HG02610 (cell line): ENCODE data around the gene SLITRK4.
A peak's percentile ranks its signal among the peaks of the same experiment; 100 is the strongest.

Source experiments
- ATAC-seq: cut with Tn5 transposase; IDR thresholded peaks from one replicate; pipeline ENCODE4 v1.9.1; 2021; ENCODE audit warnings: mild to moderate bottlenecking, moderate library complexity; ENCODE audit not compliant: unreplicated experiment

The SLITRK4 gene, protein sequence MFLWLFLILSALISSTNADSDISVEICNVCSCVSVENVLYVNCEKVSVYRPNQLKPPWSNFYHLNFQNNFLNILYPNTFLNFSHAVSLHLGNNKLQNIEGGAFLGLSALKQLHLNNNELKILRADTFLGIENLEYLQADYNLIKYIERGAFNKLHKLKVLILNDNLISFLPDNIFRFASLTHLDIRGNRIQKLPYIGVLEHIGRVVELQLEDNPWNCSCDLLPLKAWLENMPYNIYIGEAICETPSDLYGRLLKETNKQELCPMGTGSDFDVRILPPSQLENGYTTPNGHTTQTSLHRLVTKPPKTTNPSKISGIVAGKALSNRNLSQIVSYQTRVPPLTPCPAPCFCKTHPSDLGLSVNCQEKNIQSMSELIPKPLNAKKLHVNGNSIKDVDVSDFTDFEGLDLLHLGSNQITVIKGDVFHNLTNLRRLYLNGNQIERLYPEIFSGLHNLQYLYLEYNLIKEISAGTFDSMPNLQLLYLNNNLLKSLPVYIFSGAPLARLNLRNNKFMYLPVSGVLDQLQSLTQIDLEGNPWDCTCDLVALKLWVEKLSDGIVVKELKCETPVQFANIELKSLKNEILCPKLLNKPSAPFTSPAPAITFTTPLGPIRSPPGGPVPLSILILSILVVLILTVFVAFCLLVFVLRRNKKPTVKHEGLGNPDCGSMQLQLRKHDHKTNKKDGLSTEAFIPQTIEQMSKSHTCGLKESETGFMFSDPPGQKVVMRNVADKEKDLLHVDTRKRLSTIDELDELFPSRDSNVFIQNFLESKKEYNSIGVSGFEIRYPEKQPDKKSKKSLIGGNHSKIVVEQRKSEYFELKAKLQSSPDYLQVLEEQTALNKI

DNA sequence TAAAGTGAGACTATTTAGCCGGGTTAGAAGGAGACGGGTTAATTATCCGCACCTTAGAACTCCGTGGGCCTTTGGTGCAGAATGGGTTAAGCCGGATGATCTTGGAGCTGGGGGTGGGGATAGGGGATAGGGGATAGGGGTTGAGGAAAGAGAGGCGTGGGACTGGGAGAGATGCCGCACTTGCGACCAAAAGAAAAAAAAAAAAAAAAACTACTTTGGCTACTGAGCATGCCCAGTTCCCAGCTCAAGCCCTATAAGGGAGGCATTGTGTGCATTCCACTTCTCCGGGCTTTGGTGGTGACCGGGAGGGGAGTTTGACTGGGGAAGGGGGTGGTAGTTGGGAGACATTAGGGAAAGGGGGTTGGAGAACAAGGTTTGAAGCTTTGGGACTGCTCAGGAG is at the start of gene SLITRK4:
SLITRK4 (minus strand) TSS at position 187 of the 400 bp plus-strand sequence. CDS start 4,993 bp downstream, outside the sequence.
- no peak for ATAC-seq

DNA sequence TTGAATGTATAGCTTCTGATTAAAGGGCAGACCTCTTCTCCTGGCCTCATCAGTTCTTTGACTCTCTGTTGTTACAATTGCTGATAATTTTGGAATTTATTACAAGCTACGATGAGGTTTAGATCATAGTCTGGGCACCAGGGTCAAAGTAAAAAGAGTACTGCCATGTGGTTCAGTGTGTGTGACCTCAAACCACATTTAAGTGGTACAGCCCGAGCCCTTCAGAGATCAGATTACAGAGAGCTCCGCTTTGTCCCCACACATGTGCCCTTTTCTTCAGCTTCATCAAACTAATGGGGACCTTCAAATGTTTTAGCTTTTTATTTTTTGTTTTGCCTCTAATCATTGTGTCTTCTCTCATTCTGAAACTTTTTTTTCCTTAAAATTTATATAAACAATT is 47.6 kb upstream of the SLITRK4 start:
- no peak for ATAC-seq

DNA sequence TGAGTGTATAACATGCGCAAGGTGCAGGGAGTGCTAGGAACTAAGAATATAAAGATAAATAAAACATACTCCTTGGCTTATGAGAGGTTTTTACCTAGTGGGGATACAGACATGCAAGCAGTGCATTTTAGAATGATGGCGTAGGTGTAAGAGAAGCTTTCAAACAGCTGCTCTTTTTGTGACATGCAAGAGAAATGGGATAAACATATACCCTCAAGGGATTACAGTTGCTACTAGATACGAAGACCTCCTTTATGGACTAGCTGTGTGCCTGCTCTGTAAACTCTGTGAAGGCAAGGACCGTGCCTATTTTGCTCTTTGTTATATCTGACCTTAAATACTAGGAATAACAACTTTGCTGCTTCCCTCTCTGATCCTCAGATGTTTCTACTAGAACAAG is 39.0 kb upstream of the SLITRK4 start:
- ATAC-seq: no peak

DNA sequence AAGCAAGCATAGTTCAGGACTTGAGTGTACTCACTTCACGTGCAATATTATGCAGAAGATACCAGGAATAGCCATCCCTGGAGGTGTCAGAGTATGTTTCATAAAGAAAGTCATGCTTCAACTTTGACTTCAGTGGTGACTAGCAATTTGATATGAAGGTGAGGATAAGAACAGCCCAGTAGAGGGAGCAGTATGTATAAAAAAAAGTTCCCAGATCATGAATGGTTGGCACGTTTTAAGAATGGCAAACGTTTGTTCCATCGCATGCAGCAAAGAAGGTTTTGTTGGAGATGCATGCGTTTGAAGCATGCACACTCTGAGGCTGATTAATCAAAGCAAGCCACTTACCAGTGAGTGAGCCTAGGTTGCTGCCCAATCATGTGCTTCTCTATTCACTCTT is 33.5 kb upstream of the SLITRK4 start:
- no peak for ATAC-seq

DNA sequence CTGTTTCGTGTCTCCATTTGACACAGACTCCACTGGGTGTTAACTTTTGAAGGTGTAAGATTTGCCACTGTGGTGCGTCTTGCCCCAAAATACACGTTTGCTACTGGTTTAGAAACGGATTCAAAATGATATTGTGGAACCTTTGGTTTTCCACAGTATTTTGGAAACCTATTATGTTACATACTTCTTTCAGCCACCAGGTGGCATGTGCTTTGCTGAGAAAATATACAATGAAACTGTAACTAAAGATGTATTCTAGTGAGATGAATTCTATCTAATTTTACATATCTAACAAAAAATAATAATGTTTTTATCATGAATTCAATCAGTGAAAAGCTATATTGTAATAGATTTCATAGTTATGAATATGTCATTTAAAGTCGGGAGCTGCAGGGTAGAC is 28.4 kb upstream of the SLITRK4 start:
- no peak for ATAC-seq

DNA sequence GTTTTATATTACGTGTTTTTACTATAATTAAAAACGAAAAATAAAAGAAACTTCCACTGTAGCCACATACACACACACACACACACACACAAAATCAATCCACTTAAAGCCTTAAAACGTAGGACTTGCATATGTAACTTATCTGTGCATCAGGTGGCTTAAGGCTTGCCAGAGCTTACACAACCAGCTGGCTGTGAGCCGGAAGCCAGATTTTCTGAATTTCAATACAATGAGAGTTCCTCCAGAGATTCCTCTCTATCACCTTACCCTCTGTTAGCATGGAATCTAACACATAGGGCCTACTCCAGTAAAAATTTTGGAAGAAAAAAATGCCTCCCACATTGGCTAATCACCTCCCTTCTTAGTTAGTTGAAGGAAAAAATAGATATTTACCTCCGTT is 27.9 kb upstream of the SLITRK4 start:
- ATAC-seq: no peak

DNA sequence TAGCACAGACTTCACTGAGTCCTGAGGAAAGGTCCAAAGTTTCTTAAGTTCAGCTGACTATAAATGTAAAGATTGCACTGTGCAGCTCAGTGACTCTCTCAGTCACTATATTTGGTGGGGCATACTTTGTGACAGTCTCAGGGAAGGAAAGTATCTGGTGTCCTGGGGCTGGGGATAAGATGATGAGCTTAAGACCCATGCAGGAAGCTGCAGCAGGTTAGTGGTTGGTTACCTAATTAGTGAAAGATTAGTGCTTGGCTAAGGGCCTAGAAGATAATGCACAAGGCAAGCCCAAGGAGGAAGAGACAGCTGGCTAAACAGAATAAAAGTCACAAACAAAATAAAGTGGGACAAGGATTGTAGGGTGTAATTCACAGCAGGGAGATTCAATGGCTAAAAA is 25.4 kb upstream of the SLITRK4 start:
- no peak for ATAC-seq

DNA sequence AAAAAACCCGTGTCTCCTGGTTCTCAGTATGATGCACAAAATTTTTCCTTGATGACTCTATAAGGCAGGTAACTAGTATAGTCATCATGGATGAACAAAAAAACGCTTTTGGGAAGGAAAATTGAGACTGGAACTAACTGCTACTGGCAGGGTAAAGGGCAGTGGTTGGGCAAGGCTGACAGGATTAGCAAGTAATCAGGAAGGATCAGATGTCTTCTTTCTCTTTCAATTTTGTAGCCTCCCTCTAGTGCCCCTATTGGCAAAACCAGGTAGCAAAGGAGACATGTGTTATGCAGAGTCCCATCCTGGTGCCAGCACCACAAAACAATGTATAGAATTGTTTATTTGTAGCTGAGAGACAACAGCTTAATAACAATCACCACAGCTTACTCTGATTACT is 12.8 kb upstream of the SLITRK4 start:
- ATAC-seq: peak; percentile 65

DNA sequence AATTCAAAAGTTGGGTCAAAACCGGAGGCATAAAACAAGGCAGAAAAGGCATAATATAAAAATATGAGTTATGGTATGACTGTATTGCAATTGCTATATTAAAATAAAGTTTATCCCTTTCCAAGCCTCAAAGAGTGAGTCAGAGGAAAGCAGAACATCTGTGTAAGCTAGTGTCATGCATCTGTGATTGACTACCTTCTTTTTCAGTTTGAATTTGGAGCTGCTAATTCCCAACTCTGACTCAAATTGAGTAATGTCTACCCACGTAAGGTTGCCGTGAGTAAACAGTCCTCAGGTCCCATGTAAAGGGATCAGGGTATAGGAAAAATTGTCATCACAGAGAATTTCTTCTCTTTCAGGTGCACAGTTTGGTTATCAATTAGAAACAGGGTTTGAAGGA is 6.5 kb upstream of the SLITRK4 start:
- ATAC-seq: no peak

DNA sequence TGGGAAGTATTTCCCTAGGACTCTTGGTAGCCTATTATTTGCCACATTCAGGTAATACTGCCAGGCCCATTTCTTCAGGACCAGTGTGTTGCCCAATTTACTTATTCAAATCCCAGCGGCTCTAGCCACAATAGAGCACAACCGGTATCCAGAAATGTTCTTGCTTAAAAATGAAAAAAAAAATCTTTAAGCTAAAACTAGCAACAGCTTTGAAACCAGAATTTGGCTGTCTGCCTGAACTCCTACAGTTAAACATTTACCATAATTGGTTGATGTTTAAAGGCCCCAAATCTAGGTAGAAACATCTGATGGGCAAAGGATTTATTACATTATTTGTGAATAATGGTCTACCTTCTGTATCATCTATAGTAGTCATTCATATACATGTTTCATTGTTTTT is 930 bp upstream of the SLITRK4 start:
- ATAC-seq: no peak

DNA sequence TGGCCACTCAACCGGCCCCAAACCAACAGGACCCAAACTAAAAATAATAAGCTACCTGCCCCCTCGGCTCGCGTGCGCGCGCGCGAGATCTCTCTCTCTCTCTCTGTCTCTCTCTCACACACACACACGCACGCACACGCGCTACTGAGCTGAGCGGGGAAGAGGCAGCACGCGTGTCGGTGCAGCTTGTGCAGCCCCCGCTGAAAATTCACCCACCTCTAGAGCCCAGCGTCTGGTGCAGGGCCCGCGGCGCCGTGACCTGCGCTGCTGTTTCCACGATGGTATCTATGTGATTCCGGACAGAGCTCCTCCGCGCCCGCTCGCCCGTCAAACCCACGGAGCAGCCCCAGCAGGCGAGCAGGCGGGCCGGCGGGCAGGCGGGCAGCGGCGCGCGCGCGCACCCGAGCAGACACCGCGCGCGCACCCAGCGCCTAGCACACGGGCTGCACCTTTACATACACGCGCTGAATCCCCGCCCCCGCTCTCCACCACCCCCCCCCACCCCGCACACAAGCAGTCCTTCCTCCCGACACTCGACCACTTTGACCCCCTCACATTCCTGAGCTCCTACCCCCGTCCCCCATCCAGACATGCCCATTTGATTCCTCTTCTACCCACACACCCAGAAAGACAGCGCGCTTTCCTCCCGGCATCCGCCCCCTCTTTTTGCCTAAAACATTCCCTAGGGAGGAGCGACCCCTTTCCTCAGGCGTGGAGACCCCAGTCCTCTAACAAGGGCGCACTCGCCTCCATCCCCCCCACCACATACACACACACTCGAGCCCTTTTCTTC is 1.0 kb downstream of the SLITRK4 start:
- no peak for ATAC-seq

DNA sequence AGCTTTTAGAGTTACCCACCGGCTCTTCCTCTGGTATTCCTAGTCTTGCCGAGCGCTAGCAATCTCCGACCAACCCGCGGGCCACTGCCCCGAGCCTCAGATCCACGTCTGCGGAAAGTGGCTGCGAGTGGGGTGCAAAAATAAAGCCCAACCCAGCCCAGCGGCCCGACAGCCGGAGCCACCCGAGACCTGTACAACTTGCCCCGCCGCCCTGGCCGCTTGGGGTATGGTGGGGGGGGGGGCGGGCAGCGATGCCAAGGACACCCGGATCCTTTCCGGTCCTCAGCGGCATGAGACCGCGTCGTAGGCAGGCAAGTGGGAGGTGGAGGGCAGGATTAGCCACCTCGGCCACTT is 1.6 kb downstream of the SLITRK4 start:
- no peak for ATAC-seq

DNA sequence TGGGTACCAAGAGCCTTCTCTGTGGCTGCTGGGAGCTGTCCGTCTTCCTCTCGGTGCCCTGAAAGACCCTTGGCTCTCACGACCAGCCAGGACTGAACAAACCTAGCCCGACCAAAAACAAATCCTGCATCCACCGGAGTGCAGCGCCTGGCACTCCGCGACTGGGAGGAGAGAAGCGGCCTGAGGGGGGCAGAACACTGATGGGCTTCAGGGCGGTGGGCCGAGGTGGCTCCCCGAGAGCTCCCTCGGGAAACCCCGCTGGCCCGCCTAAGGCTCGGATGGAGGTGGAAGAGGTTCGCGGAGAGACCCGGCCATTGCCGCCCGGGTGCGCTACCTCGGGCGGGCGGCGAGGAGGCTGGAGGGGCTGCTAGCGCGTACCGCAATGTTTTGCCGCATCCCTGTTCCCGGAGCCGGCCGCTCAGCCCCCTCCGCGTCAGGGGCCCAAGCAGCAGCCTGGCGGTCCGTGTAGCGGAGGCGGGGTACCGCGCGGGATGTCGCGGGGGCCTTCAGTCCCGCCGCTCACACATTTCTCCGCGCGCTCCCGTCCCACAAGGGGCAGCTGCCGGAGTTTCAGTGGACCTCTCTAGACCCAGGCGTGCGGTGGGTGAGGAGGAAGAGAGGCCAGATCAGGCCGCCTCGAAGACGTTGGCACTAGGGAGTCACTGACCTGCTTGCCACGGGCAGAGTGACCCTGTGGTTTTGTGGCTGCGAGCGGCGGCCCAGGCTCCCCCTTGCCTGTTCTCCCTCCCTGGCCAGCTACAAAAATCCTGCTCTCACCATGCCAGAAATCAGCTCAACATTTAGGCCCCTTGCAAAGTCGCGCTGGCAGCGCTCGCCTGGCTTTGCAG is 2.2 kb downstream of the SLITRK4 start:
- no peak for ATAC-seq

DNA sequence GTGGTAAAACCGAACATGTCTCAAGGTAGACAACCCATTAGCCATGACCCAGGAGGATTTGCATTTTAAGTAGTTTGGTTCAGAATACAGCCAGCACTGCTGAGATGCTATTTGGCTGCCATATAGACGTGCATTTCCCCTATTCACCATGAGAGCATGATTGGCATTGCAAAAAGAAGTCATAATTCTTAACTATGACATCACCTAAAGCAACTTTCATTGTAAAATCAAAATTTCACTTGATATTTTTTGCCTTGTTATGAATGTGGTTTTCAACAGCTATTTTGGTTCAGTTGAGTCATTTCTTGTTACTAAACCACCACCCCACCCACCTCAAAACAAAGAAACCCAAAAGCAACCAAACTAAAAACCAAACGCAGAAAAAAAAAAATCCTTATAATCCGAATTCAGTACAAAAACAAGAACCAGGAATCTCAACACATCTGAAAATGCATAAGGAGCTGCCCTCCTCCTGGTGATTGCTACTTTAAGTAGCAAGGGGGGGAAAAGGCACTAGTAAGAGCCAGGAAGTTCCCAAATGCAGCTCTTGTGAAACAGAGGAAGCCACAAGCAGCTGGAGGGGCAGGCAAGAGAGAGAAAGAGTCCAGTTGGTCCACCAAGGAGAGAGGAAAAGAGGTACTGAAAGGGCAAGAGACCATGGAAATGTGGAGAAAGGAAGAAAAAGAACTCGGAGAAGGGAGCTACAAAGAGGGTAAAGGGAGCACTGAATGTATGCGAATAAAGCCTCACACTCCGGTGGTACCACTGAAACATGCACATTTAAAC is 3.1 kb downstream of the SLITRK4 start:
- ATAC-seq: no peak

DNA sequence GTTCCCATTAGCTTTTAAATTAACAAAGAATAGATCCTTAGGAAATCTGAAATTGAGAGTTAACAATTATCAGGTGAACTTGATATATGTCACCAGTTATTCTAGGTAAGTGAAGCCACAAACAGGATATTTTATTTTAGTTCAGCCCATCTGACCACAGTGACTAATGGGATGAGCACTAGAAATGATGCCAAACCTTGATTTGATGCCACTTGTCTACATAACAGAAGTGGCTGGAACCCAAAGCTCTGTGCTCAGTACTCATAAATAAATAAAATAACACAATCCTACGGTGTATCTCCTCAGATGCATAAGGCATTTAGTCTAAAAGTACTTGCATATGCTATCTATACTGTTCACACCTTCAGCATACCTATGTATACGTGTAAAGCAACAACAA is 12.2 kb downstream of the SLITRK4 start:
- ATAC-seq: no peak

DNA sequence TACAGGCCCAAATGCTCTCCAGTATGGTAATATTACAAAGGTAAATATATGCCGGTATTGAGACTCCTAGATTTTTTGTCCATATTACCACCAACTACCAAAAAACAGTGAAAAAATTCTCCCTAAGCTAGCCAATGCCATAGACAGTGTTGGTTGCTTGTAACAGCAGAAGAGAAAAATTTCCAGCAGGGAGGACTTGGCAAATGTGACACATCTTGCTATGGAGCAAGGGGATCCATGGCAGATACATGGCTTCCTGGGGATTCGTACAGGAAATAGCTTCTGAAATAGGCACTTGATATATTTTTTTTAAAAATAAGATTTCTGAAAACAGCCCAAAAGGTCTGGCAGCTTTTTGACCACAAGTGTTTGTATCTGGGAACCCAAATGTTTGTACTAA is 14.6 kb downstream of the SLITRK4 start:
- ATAC-seq: no peak

DNA sequence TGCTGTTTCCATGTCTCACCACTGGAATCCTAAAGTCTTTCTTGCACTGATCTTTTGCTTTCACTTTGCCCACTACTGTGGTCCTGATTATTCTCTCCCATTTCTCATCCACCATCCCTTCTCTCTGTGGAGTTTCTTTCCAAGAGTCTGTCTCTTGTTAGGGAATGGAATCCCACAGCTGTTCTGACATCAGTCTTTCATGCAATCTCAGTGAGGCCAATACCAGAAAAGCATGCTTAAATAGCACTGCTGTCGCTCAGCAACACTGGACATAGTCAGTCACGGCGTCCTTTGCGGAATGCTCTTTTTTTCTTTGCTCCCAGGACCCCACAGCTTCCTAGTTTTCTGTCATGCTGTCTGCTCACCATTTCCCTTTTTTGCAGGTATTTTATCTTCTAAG is 20.1 kb downstream of the SLITRK4 start:
- no peak for ATAC-seq

DNA sequence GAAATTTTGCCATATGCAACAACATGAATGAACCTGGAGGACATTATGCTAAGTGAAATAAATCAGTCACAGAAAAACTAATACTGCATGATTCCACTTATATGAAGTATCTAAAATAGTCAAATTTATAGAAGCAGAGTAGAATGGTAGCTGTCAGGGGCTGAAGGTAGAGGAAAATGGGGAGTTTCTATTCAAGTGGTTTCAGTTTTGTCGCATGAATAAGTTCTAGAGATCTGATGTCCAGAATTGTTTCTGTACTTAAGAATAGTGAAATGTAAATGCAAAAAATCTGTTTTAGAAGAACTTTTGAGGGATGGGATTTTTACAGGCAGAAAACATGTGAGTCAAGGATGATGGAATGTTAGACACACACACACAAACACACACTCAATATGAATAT is 34.1 kb downstream of the SLITRK4 start:
- no peak for ATAC-seq

DNA sequence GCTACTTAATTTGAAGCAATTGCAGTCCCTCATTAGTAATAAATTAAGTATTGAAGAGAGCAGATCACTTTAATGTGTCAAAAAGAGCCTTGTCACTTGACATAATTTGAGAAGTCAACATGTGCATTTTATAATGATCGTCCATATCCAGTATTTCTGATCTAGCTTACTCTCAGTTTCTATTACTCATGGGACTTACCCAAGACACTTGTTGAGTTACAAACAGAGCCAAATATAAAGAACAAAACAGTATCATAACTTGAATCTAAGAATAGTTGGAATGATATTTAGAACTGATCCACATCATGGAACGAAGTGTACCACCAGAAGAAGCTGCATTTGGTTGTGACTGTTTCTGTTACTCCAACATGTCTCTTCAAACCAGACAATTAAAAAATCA is 54.7 kb downstream of the SLITRK4 start:
- ATAC-seq: no peak

DNA sequence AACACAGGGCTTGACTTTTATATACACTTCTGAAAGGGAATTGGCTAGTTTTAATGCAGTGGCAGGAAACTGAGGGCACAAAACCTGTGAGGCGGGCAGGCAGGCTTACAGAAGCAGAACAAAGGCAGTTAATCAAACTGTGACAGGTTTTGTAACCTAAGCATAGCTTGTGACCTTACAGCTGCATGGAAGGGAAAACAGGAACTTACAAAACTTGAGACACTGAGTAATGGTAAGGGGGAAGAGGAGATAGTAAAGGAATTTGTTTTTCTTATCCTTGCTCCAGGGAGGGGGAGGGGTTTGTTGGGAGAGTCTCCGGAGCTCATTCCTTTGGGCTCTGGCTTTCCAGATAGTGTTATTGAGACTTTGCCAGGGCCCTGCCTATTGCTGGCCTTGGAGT is 55.6 kb downstream of the SLITRK4 start:
- no peak for ATAC-seq
